SK-N-SH treated with all-trans-retinoic acid at 6 μM for 48 hours (cell line): ENCODE results near the gene C2orf80.

Experiments
- ATAC-seq: fragments of 200-7000 bp; cut with Tn5 transposase; 3 replicates; pipeline ENCODE4 v1.9.1; 2020; ENCODE audit warnings: mild to moderate bottlenecking, moderate library complexity
- BACH2 ChIP-seq: fragments of 250-450 bp; sonication (Bioruptor Pico); IDR thresholded peaks from 2 replicates; pipeline ENCODE4 v1.9.0; 2021; ENCODE audit warnings: mild to moderate bottlenecking, borderline replicate concordance
- CREB5 ChIP-seq: fragments of 250-450 bp; sonication (Bioruptor Pico); IDR thresholded peaks from 2 replicates; pipeline ENCODE4 v1.5.1; 2020; ENCODE audit warnings: low read depth, mild to moderate bottlenecking, moderate library complexity
- CSDC2 ChIP-seq: fragments of 250-450 bp; sonication (Bioruptor Pico); IDR thresholded peaks from 2 replicates; pipeline ENCODE4 v1.5.0; 2020; ENCODE audit warnings: mild to moderate bottlenecking, moderate library complexity
- ESRRG ChIP-seq: fragments of 250-450 bp; sonication (Bioruptor Pico); IDR thresholded peaks from 2 replicates; pipeline ENCODE4 v1.6.1; 2021; ENCODE audit warnings: mild to moderate bottlenecking
- GLIS3 ChIP-seq: fragments of 250-450 bp; sonication (Bioruptor Pico); IDR thresholded peaks from 2 replicates; pipeline ENCODE4 v1.5.0; 2020; ENCODE audit warnings: mild to moderate bottlenecking, moderate library complexity
- ISL1 ChIP-seq: fragments of 250-450 bp; sonication (Bioruptor Pico); IDR thresholded peaks from 2 replicates; pipeline ENCODE4 v2.1.2; 2022; ENCODE audit warnings: mild to moderate bottlenecking, moderate library complexity
- OSR1 ChIP-seq: fragments of 250-450 bp; sonication (Bioruptor Pico); IDR thresholded peaks from 2 replicates; pipeline ENCODE4 v1.8.0; 2022; ENCODE audit warnings: moderate library complexity, mild to moderate bottlenecking, inconsistent platforms
- PATZ1 ChIP-seq: fragments of 250-450 bp; sonication (Bioruptor Pico); IDR thresholded peaks from 2 replicates; pipeline ENCODE4 v1.8.0; 2020; ENCODE audit warnings: mild to moderate bottlenecking, moderate library complexity, borderline replicate concordance
- POU6F1 ChIP-seq: fragments of 250-450 bp; sonication (Bioruptor Pico); IDR thresholded peaks from 2 replicates; pipeline ENCODE4 v1.8.0; 2021; ENCODE audit warnings: low read depth, mild to moderate bottlenecking, moderate library complexity, borderline replicate concordance
- PPARA ChIP-seq: fragments of 250-450 bp; sonication (Bioruptor Pico); IDR thresholded peaks from 2 replicates; pipeline ENCODE4 v1.5.0; 2020; ENCODE audit warnings: mild to moderate bottlenecking, borderline replicate concordance
- TCF4 ChIP-seq: fragments of 250-450 bp; sonication (Bioruptor Pico); IDR thresholded peaks from 2 replicates; pipeline ENCODE4 v1.8.0; 2021; ENCODE audit warnings: mild to moderate bottlenecking, moderate library complexity, borderline replicate concordance
- ZC3H10 ChIP-seq: fragments of 250-450 bp; sonication (Bioruptor Pico); IDR thresholded peaks from 2 replicates; pipeline ENCODE4 v1.5.1; 2021; ENCODE audit warnings: mild to moderate bottlenecking, moderate library complexity
- ZFP3 ChIP-seq: fragments of 250-450 bp; sonication (Bioruptor Pico); IDR thresholded peaks from 2 replicates; pipeline ENCODE4 v1.5.0; 2020; ENCODE audit warnings: mild to moderate bottlenecking, moderate library complexity
- ZFP30 ChIP-seq: fragments of 450-650 bp; formaldehyde crosslinking; IDR thresholded peaks from 2 replicates; pipeline ENCODE4 v1.5.0; 2022; ENCODE audit warnings: mild to moderate bottlenecking, moderate library complexity
- ZNF565 ChIP-seq: fragments of 450-650 bp; formaldehyde crosslinking; conservative IDR thresholded peaks from 2 replicates; pipeline ENCODE4 v1.5.0; 2020; ENCODE audit warnings: low read depth, mild to moderate bottlenecking, moderate library complexity
- ZNF70 ChIP-seq: fragments of 450-650 bp; formaldehyde crosslinking; IDR thresholded peaks from 2 replicates; pipeline ENCODE4 v1.5.0; 2020; ENCODE audit warnings: mild to moderate bottlenecking, moderate library complexity
- ZNF8 ChIP-seq: fragments of 450-650 bp; formaldehyde crosslinking; IDR thresholded peaks from 2 replicates; pipeline ENCODE4 v1.5.0; 2020; ENCODE audit warnings: mild to moderate bottlenecking, moderate library complexity
- TF ChIP-seq, protein P1 (sequence below): fragments of 250-450 bp; sonication (Bioruptor Pico); IDR thresholded peaks from 2 replicates; pipeline ENCODE4 v1.5.1; 2021; ENCODE audit warnings: mild to moderate bottlenecking, moderate library complexity

C2orf80 gene

GRCh38 chr2:208174144-208174543 is 15.7 kb downstream of the C2orf80 start (continued):
- TF ChIP-seq PATZ1 (no peak), ZNF70 (CRISPR knock-in tag) (no peak), ZNF8 (no peak), ZNF565 (no peak)
- TF ChIP-seq, protein P1, sequence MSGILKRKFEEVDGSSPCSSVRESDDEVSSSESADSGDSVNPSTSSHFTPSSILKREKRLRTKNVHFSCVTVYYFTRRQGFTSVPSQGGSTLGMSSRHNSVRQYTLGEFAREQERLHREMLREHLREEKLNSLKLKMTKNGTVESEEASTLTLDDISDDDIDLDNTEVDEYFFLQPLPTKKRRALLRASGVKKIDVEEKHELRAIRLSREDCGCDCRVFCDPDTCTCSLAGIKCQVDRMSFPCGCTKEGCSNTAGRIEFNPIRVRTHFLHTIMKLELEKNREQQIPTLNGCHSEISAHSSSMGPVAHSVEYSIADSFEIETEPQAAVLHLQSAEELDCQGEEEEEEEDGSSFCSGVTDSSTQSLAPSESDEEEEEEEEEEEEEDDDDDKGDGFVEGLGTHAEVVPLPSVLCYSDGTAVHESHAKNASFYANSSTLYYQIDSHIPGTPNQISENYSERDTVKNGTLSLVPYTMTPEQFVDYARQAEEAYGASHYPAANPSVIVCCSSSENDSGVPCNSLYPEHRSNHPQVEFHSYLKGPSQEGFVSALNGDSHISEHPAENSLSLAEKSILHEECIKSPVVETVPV (CRISPR knock-in tag) = no peak

GRCh38 chr2:208172125-208172524 is 17.7 kb downstream of the C2orf80 start:
- no peak for ATAC-seq
- TF ChIP-seq POU6F1 (CRISPR knock-in tag) = no peak
- TF ChIP-seq BACH2 = no peak
- TF ChIP-seq ESRRG = no peak
- TF ChIP-seq PATZ1 = no peak

DNA sequence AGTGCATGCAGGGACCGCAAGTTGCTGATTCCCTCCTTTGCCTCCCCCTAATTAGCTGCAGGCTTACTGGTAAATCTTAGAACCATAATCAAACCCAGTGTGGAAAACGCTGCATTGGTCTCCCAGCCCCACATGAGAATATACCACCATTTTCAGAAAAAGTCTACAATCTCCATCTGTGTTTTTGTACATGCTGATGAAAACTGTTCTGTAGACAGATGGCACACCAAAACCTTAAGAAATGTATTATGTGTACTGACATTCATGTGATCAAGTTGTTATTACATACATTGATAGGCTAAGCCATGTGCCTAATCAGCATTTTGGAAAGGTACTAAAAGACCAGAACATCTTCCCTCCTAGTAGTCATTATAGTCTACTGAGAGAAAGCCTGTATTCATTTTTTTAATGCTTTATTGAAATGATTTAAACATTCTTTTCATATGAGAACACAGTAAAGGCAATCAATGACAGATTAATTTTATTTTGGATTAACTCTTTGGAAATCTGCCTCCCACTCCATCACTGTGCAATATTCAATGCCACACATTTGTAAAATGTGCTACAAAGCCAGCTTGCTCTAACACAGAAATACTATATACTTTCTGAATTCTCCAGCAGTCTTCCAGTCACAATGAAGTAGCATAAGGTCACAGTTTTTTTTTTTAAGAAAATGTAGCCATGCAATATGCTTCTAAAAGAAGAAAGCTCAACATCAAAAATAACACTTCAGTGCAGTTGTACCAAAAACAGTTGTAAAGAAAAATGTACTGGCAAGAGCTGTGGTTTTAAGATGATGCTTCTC is 24.7 kb downstream of the C2orf80 start:
- ATAC-seq = no peak

More for the DNA sequence above, 24.7 kb downstream of the C2orf80 start:
- TF ChIP-seq, protein P1 (CRISPR knock-in tag) = no peak
- TF ChIP-seq POU6F1 (CRISPR knock-in tag) = no peak
- no peak for TF ChIP-seq TCF4
- no peak for TF ChIP-seq ZFP3 (CRISPR knock-in tag)
- no peak for TF ChIP-seq ZC3H10 (CRISPR knock-in tag)
- no peak for TF ChIP-seq ZFP30 (CRISPR knock-in tag)
- TF ChIP-seq ZNF8 = no peak
- no peak for TF ChIP-seq PPARA
- TF ChIP-seq BACH2 = no peak
- no peak for TF ChIP-seq ISL1
- no peak for TF ChIP-seq CREB5
- TF ChIP-seq GLIS3 (CRISPR knock-in tag) = no peak
- TF ChIP-seq CSDC2 (CRISPR knock-in tag) = no peak
- TF ChIP-seq OSR1 (CRISPR knock-in tag) = no peak
